ENCODE measurements around the gene IST1. TPM values are rescaled to one million over a fixed set of nuclear protein-coding genes. Genes with fewer than 3 reads are reported as not detected.
"Not testable (repeated sequence)": the region's sequence is repeated elsewhere in the genome, so short reads cannot be mapped to it uniquely, and the experiment has no call there.

The IST1 gene
- total RNA-seq, 2 experiments from 2014 or later = 180 to 191 TPM

- peaks cover 23% of the 10 kb centered on the region for H3K36me3 Mint-ChIP-seq (ENCODE audit: low read depth)
- POLR2A ChIA-PET = interaction anchor here (0.5 kb wide), 1 partner anchor 9 kb away, joined by 3 read pairs; no protein-coding TSS in a partner anchor
Measured at GRCh38 chr16:71905765-71906164, 10.4 kb downstream of the IST1 start.

GRCh38 chr16:71911121-71911520 is 15.8 kb downstream of the IST1 start:
- ChIA-PET CTCF (no interaction called here), POLR2A (no interaction called here)
- H3K27me3 Mint-ChIP-seq = no peaks in the 10 kb centered on the region
- H3K27ac Mint-ChIP-seq = no peak overlapping the region
- H3K4me1 Mint-ChIP-seq = peaks cover 44% of the 10 kb centered on the region
- DNase-seq = no peak
- no peak overlapping the region for H3K4me3 Mint-ChIP-seq
- H3K36me3 Mint-ChIP-seq (ENCODE audit: low read depth) = peaks cover 40% of the 10 kb centered on the region
- H3K9me3 Mint-ChIP-seq = no peaks in the 10 kb centered on the region

More at GRCh38 chr16:71905765-71906164, 10.4 kb downstream of the IST1 start:
- Mint-ChIP-seq H3K4me1 (peaks cover 57% of the 10 kb centered on the region), H3K27ac (peak overlapping the region; percentile 66), H3K4me3 (peak overlapping the region; percentile 5)
- CTCF ChIA-PET = interaction anchor here (0.7 to 2.8 kb wide), 2 partner anchors 24 to 89 kb away, joined by 3 to 12 read pairs; no protein-coding TSS in a partner anchor
- not testable (repeated sequence) for H3K27me3 Mint-ChIP-seq, H3K9me3 Mint-ChIP-seq, DNase-seq

- Mint-ChIP-seq H3K4me3 (no peak overlapping the region), H3K27ac (no peak overlapping the region), H3K4me1 (peaks cover 45% of the 10 kb centered on the region), H3K27me3 (no peaks in the 10 kb centered on the region), H3K36me3 (ENCODE audit: low read depth) (peaks cover 48% of the 10 kb centered on the region), H3K9me3 (no peaks in the 10 kb centered on the region)
- ChIA-PET CTCF (no interaction called here), POLR2A (no interaction called here)
- DNase-seq = no peak
Measured at GRCh38 chr16:71912534-71913275, 17.4 kb downstream of the IST1 start.

- Mint-ChIP-seq H3K27ac (no peak overlapping the region), H3K4me3 (no peak overlapping the region), H3K36me3 (ENCODE audit: low read depth) (peaks cover 62% of the 10 kb centered on the region), H3K4me1 (peaks cover 39% of the 10 kb centered on the region), H3K27me3 (no peaks in the 10 kb centered on the region), H3K9me3 (no peaks in the 10 kb centered on the region)
- POLR2A ChIA-PET = interaction anchor here (0.7 kb wide), 1 partner anchor 9 kb away, joined by 3 read pairs; no protein-coding TSS in a partner anchor
- CTCF ChIA-PET = interaction anchor here (1.2 kb wide), 1 partner anchor 20 kb away, joined by 3 read pairs; no protein-coding TSS in a partner anchor
- no peak for DNase-seq
Measured at GRCh38 chr16:71914802-71915201, 19.5 kb downstream of the IST1 start.

- POLR2A ChIA-PET = interaction anchor here (0.7 kb wide), 1 partner anchor 9 kb away, joined by 3 read pairs; no protein-coding TSS in a partner anchor
- H3K9me3 Mint-ChIP-seq = no peaks in the 10 kb centered on the region
- H3K27me3 Mint-ChIP-seq = no peaks in the 10 kb centered on the region
- DNase-seq = no peak
- H3K36me3 Mint-ChIP-seq (ENCODE audit: low read depth) = peaks cover 66% of the 10 kb centered on the region
- CTCF ChIA-PET = interaction anchor here (0.6 to 1.8 kb wide), 3 partner anchors 19 to 88 kb away, joined by 3 to 5 read pairs (median 3); no protein-coding TSS in a partner anchor
- H3K4me3 Mint-ChIP-seq = no peak overlapping the region
- peaks cover 35% of the 10 kb centered on the region for H3K4me1 Mint-ChIP-seq
- H3K27ac Mint-ChIP-seq = no peak overlapping the region
Measured at GRCh38 chr16:71915350-71915749, 20.0 kb downstream of the IST1 start.

- ChIA-PET POLR2A (no interaction called here), CTCF (interaction anchor here (0.9 to 2.9 kb wide), 5 partner anchors 9 to 49 kb away, joined by 3 to 8 read pairs (median 3); no protein-coding TSS in a partner anchor)
- Mint-ChIP-seq H3K27me3 (no peaks in the 10 kb centered on the region), H3K36me3 (ENCODE audit: low read depth) (peaks cover 77% of the 10 kb centered on the region), H3K4me1 (peaks cover 32% of the 10 kb centered on the region), H3K27ac (no peak overlapping the region), H3K9me3 (no peaks in the 10 kb centered on the region), H3K4me3 (no peak overlapping the region)
- no peak for DNase-seq
Measured at GRCh38 chr16:71916397-71916920, 21.1 kb downstream of the IST1 start.

- Mint-ChIP-seq H3K4me3 (no peak overlapping the region), H3K9me3 (no peaks in the 10 kb centered on the region), H3K27ac (no peak overlapping the region), H3K4me1 (peaks cover 30% of the 10 kb centered on the region), H3K27me3 (no peaks in the 10 kb centered on the region), H3K36me3 (ENCODE audit: low read depth) (peaks cover 78% of the 10 kb centered on the region)
- ChIA-PET CTCF (interaction anchor here (1.3 to 2.9 kb wide), 2 partner anchors 14 to 17 kb away, joined by 3 to 8 read pairs; no protein-coding TSS in a partner anchor), POLR2A (no interaction called here)
- DNase-seq = no peak
Measured at GRCh38 chr16:71917900-71918299, 22.6 kb downstream of the IST1 start.

GRCh38 chr16:71919035-71919434 is 23.7 kb downstream of the IST1 start:
- H3K4me3 Mint-ChIP-seq = no peak overlapping the region
- ChIA-PET CTCF (interaction anchor here (0.8 to 2.9 kb wide), 2 partner anchors 11 to 15 kb away, joined by 3 to 8 read pairs; no protein-coding TSS in a partner anchor), POLR2A (no interaction called here)
- no peaks in the 10 kb centered on the region for H3K9me3 Mint-ChIP-seq
- H3K27me3 Mint-ChIP-seq = no peaks in the 10 kb centered on the region
- peaks cover 80% of the 10 kb centered on the region for H3K36me3 Mint-ChIP-seq (ENCODE audit: low read depth)
- DNase-seq = no peak
- H3K4me1 Mint-ChIP-seq = peaks cover 33% of the 10 kb centered on the region
- no peak overlapping the region for H3K27ac Mint-ChIP-seq

GRCh38 chr16:71920658-71921057 is 25.3 kb downstream of the IST1 start:
- Mint-ChIP-seq H3K27me3 (no peaks in the 10 kb centered on the region), H3K27ac (no peak overlapping the region), H3K4me1 (peaks cover 27% of the 10 kb centered on the region), H3K36me3 (ENCODE audit: low read depth) (peaks cover 81% of the 10 kb centered on the region), H3K9me3 (no peaks in the 10 kb centered on the region), H3K4me3 (no peak overlapping the region)
- DNase-seq = no peak
- CTCF ChIA-PET = interaction anchor here (1.4 kb wide), 2 partner anchors 8 to 18 kb away, joined by 3 to 4 read pairs; no protein-coding TSS in a partner anchor
- POLR2A ChIA-PET = interaction anchor here (0.7 kb wide), 1 partner anchor 133 kb away, joined by 4 read pairs; no protein-coding TSS in a partner anchor

GRCh38 chr16:71923941-71924690 is 28.8 kb downstream of the IST1 start:
- no peak overlapping the region for H3K4me3 Mint-ChIP-seq
- peaks cover 17% of the 10 kb centered on the region for H3K4me1 Mint-ChIP-seq
- CTCF ChIA-PET = interaction anchor here (1.6 kb wide), 1 partner anchor 16 kb away, joined by 4 read pairs; no protein-coding TSS in a partner anchor
- POLR2A ChIA-PET = no interaction called here
- H3K27ac Mint-ChIP-seq = no peak overlapping the region
- no peaks in the 10 kb centered on the region for H3K9me3 Mint-ChIP-seq
- no peaks in the 10 kb centered on the region for H3K27me3 Mint-ChIP-seq
- DNase-seq = no peak
- H3K36me3 Mint-ChIP-seq (ENCODE audit: low read depth) = peaks cover 71% of the 10 kb centered on the region

- Mint-ChIP-seq H3K9me3 (no peaks in the 10 kb centered on the region), H3K4me3 (no peak overlapping the region), H3K36me3 (ENCODE audit: low read depth) (peaks cover 65% of the 10 kb centered on the region), H3K4me1 (peaks cover 17% of the 10 kb centered on the region), H3K27me3 (no peaks in the 10 kb centered on the region), H3K27ac (no peak overlapping the region)
- DNase-seq = no peak
- CTCF ChIA-PET = interaction anchor here (0.6 to 1.6 kb wide), 3 partner anchors 8 to 16 kb away, joined by 3 to 4 read pairs (median 3); no protein-coding TSS in a partner anchor
- POLR2A ChIA-PET = no interaction called here
Measured at GRCh38 chr16:71924710-71925109, 29.4 kb downstream of the IST1 start.

GRCh38 chr16:71927383-71927782 is 32.1 kb downstream of the IST1 start:
- ChIA-PET CTCF (no interaction called here), POLR2A (no interaction called here)
- Mint-ChIP-seq H3K27ac (no peak overlapping the region), H3K27me3 (no peaks in the 10 kb centered on the region), H3K36me3 (ENCODE audit: low read depth) (peaks cover 46% of the 10 kb centered on the region), H3K4me1 (peaks cover 15% of the 10 kb centered on the region), H3K4me3 (no peak overlapping the region), H3K9me3 (no peaks in the 10 kb centered on the region)
- no peak for DNase-seq
